Measurements from ENCODE around the gene DLK1.

- TF ChIP-seq CTCF (IDR thresholded peaks at IDR 0.05) = no peak
- no peak for TF ChIP-seq POLR2AphosphoS5 (IDR thresholded peaks at IDR 0.05; ENCODE audit: low read depth, low read length)
- TF ChIP-seq REST (IDR thresholded peaks at IDR 0.05; ENCODE audit: insufficient read depth in 1 of 2, low read depth in 2 of 2, low read length in 1 of 2) = no peak
- no peak for TF ChIP-seq SIN3A (IDR thresholded peaks at IDR 0.05; ENCODE audit: borderline replicate concordance, insufficient read depth, low read depth, low read length)
- no peak for TF ChIP-seq TCF7L2 (IDR thresholded peaks at IDR 0.05; ENCODE audit: low read depth, low read length)
Measured at GRCh38 chr14:100715332-100715731, 11.4 kb upstream of the DLK1 start.

Data from Panc1 (cell line).